ENCODE results near the gene ALDH3B2.
A peak's percentile ranks its signal among the peaks of the same experiment; 100 is the strongest.
"Not testable (repeated sequence)": the region's sequence is repeated elsewhere in the genome, so short reads cannot be mapped to it uniquely, and the experiment has no call there.

Gene ALDH3B2, protein sequence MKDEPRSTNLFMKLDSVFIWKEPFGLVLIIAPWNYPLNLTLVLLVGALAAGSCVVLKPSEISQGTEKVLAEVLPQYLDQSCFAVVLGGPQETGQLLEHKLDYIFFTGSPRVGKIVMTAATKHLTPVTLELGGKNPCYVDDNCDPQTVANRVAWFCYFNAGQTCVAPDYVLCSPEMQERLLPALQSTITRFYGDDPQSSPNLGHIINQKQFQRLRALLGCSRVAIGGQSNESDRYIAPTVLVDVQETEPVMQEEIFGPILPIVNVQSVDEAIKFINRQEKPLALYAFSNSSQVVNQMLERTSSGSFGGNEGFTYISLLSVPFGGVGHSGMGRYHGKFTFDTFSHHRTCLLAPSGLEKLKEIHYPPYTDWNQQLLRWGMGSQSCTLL

DNA sequence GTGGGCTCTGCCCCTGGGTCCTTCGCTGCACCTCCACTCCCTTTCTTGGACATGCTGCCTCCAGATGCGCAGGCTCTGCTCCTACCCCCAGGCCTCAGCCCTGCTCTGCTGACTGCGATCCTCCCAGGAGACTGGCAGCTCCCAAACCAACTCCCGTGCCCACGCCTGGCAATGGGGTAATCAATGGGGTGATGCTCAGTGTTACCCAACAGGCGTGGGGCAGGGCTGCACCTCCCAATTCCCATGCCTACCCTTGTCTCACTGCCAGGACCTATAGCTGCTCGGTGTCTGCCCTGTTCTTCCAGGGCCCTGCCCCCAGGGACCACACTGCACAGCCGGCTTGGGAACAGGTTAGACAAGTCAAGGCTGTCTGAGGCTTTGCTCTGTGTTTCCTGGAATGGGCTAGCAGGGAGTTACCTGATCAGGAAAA, at the start of gene ALDH3B2:
TSS of gene ALDH3B2 (minus strand) at position 182 of the 430 bp plus-strand sequence. CDS start 7,688 bp downstream, outside the sequence.
- no peak for DNase-seq

DNA sequence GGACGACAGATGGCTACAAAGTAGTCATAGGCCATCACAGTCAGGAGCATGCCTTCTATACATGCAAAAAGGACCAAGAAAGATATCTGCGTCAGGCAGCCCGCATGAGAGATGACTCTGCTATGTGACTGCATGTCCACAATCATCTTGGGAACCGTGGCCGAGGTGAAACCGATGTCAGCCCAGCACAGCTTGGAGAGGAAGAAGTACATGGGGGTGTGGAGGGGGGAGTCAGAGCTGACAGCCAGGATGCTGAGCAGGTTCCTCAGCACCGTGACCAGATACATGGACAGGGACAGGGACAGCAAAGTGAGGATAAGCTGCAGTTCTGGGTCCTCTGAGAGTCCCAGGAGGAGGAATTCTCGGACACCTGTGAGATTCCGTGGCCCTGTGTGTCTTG, 48.6 kb upstream of the ALDH3B2 start:
- not testable (repeated sequence) for DNase-seq

DNA sequence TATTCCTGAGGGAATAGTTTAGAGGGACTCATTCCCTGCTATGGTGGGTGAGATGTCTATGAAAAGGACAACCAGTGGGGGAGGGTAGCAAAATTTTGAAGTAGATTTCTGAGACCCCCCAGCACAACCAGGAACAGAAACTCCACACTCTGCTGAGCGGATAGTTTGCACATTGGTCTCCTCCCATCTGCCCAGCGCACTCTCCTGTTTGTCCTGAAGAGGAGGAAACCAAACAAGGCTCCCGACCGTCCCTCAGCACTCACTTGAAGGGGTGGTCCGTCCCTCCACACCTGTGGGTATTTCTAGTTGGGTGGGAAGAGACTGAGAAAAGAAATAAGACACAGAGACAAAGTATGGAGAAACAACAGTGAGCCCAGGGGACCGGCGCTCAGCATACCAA, 41.8 kb upstream of the ALDH3B2 start:
- not testable (repeated sequence) for DNase-seq

DNA sequence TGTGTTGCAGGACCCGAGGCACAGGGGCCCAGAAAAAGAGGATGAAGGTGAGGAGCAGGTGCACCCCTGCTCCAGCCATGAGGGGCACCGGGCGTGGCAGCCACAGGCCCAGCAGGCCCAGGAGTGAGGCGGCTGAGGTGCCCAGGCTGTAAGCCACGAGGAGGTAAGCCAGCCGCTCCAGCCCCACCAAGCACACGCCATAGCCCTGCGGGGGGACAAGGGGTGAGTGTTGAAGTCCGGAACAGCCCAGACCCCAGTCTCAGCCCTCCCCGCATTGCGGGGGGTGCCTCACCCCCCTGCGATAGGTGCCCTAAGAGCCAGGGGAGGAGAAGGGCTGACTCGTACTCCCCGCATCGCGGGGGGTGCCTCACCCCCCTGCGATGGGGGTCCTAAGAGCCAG, 41.4 kb upstream of the ALDH3B2 start:
- DNase-seq, result not testable (repeated sequence)

DNA sequence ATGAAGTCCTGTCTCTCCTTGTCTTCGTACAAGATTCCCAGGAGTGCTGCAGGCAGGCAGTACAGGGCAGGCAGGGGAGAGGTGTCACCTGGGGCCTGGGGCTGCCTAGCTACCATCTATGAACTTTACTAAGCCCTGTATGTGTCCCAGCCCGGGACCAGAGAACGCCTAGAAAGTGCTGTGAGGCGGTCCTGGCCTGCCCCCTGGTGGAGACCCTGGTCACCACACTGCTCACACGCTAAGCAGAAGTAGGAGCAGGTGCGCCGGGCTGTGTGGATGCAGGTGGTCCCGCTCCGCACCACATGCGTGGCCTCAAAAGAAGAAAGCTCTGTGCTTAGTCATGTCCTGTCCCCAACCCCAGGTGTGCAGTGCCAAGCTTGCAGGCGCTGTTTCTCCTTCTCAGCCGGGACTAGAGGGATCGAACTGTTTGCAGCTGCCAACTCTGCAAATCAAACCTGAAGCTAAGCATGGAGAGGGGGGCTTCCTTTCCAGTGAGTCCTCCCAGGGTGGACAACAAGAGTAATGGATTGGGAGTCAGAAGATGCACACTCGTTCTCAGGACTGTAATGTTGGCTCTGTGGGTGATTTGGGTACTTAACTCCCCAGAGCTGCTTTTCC, 39.6 kb upstream of the ALDH3B2 start:
- peak; percentile 63 for DNase-seq

DNA sequence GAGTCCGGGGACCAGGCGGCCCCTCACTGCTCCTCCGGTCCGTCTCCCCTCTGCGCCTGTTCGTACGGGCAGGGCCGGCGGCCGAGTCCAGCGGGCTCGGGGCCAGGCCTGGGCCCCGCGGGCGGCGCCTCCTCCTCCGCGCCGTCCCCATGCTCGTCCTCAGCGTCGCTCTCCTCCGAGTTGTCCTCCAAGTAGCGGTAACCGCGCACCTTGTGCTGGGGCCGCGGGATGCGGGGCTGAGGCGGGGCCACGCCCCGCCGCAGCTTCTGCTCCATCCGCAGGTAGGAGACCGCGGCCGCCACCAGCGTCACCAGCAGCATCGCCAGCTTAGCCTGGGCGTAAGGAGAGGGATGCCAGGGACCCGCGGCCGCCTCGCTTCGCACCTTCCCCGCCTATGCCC, 37.3 kb upstream of the ALDH3B2 start:
- DNase-seq, result not testable (repeated sequence)

DNA sequence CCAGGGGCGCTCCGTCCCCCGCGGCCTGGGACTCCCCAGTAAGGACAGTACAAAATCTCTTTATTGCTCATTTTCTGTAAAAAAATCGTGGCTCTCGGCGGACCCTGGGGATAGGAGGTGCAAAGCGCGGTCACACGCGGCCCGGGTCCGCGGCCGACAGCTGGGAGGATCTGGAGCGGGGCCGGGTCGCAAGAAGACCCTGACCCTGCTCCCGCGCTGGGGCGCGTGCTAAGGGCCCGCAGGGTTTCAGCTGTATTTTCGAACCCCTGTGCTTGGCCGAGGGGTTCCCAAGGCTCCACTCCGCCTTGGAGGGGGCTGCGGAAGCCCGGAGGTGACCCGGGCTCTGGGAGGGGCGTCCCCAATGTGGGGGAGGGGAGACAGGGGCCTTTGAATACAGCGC, 36.8 kb upstream of the ALDH3B2 start:
- not testable (repeated sequence) for DNase-seq

DNA sequence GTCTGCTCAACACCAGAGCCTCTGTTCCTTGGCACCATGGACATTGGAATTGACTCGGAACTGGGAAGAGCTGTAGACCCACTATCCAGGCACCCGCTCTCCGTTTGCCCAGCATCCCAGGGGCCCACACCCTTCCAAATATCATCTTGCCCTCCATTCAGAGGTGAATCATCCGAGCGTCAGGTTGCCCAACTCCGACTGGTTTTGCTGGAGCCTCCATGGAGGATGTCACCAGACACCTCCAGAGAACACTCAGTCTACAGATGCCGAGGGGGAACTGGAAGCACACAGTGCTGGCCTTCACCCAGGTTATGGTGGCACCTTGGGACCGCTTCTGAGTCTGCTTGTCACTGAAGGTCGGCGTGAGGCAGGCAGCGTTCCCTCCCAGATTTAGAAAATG, 35.4 kb upstream of the ALDH3B2 start:
- not testable (repeated sequence) for DNase-seq

DNA sequence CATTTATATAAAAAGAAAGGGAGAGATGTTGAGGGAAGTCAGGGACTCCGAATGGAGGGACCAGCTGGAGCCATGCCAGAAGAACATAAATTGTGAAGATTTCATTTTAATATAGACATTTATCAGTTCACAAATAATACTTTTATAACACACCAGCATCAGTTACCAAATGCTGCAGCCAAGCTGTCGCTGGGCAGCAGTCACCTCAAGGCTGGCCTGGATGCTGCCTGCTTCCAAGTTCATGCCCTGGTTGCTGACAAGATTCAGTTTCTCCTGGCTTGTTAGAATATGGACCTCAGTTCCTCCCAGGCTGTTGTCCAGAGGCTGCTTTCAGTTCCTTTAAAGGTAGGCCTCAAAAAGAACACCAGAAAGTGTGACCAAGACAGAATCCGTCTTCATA, 30.8 kb upstream of the ALDH3B2 start:
- DNase-seq, result no peak

DNA sequence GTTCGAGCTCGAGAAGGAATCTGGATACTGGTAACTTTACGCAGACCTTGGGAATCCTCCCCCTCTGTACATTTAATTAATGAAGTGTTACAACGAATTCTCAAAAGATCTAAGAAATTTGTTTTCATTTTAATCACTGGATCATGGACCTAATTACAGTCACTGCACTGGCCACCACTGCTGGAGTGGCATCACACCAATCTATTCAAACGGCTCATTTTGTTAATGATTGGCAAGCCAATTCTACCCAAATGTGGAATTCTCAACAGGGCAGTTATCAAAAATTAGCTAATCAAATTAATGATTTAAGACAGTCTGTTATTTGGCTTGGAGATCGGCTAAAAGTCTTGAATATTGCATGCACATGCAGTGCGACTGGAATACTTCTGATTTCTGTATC, 30.1 kb upstream of the ALDH3B2 start:
- DNase-seq, result no peak

DNA sequence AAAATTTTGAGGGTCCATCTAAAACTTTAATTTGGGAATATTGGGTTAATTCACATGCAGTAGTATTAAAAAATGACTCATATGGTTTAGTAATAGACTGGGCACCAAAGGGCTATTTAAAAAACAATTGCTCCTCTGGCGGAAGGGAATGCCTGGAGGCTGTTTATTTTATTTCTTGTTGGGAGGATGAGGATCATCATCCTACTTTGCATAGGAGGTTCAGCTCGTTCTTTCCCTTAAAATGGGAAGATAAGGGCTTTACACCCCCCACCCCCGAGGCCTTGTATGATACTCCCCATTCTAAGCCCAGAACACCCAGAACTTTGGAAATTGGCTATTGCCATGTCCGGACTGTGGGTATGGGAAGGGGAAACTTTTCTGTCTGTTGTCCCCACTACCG, 29.3 kb upstream of the ALDH3B2 start:
- DNase-seq, result not testable (repeated sequence)

DNA sequence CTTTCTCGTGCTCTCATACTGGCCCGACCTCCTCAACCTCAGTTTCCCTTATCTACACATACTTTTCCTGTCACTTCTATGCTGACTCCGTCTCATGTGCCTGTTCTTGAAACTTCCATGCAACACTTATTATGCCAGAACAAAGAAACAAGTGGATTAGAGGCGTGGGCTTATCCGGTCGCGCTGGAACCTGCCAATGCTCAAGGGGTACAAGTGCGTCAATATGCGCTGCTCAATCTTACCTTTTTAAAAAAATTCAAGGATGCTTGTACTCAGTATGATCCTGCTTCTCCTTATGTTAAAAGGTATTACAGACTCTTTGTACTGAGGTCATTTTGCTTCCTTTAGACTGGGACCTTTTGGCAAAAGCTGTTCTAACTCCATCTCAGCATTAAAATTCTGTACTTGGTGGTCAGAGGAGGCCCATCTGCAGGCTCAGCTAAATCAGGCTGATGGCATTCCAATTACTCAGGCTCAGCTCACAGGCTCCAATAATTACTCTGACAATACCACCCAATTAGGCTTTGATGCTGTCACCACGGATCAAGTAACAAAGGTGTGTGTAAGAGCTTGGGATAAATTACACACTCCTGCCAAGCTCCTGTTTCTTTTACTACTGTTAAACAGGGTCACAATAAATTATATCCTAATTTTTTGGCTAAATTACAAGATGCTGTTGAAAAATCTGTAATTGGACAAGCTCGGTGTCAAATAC, 26.3 kb upstream of the ALDH3B2 start:
- DNase-seq, result no peak

DNA sequence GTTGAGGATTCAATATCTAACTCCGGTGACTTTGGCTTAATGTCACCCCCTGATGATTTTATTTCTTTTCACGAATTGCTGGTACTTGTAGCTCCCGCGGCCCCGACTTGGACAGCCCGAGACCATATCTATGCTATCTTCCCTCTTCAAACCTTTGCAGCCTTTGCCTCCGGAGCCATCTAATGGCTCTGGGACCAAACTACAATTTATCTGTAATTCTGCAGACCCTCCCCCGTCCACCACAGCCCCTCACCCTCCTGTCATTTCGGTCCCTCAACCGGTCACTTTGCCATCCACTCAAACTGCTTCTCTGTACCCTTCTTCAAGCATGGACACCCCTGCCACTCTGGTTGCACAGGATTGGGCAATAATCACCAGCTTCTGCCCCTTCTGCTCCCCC, 25.7 kb upstream of the ALDH3B2 start:
- DNase-seq, result no peak

DNA sequence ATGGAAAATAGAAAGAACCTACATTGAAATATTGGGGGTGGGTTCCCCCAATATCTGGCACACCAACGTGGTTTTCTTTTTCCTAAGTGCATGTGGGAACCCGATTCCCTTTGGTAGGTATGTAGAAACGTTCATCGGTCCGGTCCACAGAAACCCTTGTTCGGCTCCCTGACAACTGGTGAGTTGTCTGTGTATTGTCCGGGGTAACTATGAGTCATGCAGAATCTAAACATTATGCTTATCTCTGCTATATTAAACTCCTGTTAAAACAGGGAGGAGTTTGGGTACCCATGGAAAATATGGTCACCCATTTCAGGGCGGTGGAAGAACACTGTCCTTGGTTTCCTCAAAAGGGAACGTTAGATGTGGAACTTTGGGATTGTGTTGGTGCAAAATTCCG, 25.1 kb upstream of the ALDH3B2 start:
- DNase-seq, result no peak

DNA sequence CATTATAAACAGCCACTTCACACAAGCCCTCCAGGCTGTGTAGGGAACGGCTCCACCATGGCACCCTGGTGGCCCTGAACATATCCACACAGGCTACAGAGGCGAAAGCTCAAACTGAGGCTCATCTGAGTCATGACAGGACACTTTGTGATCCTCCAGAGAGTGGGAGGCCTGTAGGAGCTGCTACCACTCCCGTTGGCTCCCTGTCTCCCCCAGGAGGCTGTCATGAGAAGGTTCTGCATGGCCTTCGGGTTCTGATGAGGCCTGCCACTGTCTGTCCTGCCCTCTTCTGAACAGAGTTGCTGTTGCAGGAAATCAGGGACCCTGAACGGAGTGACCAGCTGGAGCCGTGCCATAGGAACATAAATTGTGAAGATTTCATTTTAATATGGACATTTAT, 23.8 kb upstream of the ALDH3B2 start:
- DNase-seq, result no peak

DNA sequence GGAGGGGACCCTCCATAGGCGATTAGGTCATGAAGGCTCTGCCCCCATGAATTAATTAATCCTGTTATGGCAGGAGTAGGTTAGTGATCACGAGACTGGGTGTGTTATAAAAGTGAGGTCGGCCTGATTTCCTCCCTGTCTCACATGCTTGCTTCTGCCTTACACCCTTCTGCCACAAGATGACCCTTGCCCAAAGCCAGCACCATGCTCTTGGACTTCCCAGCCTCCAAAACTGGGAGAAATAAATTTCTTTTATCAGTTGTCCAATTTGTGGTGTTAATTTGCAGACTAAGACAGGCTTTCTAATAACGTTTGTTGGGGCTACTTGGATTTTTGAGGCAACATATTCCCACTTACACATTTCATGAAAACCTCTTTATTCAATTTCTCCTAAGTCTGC, 23.4 kb upstream of the ALDH3B2 start:
- no peak for DNase-seq

DNA sequence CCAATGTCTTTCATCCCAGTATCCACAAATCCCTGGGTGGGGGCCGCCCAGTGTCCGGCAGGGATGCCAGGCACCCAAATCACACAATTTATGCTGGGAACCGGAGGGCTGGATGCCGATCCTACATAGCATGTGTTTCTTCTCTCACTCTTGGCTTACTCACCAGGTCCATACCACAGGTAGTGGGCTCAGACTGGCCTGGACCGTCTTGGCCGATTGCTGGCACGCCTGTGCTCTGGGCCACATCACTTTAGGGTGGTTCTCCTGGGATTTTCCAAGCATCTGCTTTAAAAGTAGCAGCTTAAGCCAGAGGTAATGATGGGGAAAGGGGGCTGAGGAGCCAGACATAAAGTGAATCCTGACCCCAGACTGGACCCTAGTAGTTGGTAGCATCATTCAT, 22.6 kb upstream of the ALDH3B2 start:
- no peak for DNase-seq

DNA sequence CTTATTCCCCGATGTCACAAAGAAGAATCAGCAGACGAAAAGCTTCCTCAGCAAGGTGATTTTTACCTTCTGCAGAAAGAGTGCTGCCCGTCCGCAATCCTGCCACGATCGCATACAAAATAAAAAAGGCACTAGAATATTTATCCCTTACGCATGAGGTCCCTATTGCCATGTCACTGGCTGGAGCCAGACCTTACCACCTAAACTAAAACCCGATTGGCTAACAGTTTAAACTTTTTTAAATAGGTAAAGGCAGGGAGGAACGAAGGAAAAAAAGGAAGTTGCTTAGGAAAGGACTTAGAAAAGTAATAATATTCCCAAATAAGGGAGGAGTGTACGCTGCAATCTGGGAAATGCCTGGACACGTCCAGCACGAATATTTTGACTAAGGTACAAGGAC, 21.2 kb upstream of the ALDH3B2 start:
- no peak for DNase-seq

DNA sequence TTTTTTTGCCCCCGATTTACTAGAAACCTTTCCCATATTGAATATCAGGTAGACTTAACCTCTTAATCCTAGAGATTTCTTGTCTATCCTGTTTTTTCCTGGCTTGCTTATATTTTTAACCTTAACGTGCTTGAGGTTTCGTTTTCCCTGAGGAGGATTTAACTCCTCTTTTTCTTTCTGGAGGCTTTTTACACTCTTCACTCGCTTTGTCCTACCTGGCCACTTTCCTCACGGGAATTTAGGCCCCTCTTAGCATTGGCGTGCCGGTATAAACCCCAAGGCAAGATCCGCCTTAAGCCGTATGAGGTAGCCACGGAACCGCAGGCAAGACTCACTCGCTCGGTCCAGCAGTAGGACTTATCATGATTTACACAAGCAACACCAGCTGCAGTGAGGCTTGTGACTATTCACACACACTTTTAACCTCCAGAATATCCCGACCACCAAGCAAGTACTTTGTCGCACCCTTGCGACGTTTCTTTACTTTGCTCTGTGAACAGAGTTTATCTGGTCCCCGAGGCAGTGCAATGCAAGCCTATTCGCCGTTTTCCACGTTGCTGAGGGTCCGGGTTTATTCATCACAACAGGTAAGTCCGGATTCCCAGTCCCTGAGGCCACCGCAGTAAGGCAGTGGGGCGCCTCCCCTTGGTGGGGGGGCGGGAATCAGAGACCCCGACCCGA, 20.6 kb upstream of the ALDH3B2 start:
- no peak for DNase-seq

DNA sequence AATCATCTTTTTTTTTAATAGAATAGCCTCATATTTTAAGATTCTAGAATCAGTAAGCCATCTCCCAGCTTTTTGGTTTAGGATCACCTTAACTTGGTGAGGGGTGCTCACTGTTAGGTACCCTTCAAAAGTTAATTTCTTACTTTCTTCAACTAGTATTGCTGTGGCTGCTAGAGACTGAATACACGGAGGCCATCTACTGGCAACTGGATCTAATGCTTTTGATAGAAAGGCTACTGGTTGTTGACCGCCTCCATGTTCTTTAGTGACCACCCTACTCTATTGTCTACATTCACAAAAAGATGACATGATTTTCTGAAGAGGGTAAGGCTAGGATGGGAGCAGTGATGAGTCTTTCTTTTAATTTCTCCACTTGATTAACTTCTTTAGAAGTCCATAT, 16.7 kb upstream of the ALDH3B2 start:
- no peak for DNase-seq

DNA sequence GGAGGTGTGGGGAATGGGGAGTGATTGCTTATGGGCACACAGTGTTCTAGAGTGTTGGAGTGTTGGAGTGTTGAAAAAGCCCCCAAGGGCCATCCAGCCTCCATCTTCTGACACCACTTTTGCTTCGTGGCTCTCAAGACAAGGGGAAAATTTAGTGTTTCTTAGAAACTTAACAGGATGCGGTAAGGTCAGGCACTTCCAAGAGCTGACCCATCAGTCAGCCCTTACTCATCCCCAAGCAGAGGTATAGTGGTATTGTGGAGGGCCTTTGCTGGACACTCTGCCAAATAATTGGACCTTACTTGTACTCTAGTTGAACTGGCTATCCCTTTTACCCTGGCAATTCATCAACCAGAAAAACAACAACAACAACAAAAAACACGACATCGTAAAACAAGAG, 14.8 kb upstream of the ALDH3B2 start:
- no peak for DNase-seq

DNA sequence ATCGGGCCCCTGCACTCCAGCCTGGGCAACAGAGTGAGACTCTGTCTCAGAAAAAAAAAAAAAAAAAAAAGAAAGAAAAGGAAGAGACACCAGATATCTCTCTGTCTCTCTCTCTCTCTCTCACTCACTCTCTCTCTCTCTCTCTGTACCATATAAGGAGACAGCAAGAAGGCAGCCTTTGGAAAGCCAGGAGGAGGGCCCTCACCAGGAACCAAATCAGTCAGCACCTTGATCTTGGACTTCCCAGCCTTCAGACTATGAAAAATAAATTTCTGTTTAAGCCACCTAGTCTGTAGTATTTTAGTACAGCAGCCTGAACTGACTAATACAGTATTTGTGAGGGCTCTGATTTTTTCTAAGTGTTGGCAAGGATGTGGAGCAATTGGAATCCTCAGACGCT, 13.6 kb upstream of the ALDH3B2 start:
- no peak for DNase-seq

DNA sequence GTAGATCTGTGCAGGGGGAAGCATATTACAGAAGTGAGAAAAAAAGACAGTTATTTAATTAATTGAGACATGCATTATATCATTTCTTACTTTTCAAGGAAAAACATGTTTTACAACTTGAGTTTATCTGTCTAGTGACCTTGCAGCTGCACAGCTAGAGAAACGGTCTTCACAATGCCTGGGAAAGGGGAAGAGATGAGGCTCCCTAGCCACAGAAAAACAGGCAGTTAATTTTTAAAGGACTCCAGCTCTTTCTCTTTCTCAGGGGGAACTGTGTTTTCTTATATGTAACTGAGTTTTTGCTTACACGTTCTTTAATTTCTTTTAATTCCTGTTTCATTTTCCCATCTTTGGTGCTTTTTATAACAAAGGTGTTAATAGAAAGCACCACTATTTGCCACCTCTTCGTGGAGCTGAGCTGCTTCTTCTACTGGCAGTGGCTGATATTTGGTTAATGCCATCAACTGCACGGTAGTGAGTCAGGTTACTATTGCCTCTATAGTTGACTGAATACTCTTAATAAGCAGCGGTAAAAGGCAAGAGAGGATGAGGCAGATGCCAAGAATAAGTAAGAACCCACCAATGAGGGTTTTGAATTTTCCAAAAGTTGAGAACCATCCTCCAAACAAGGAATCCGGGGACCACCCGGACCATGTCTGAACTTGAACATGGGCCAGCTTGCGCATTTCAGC, 11.4 kb upstream of the ALDH3B2 start:
- DNase-seq, result not testable (repeated sequence)

Measured in CD4-positive, alpha-beta T cell treated with Interleukin-12 subunit alpha and Interleukin-12 subunit beta, for 1 hour (primary cell).